HL-60 (cell line): Measurements from ENCODE around the gene CHN1.

ENCODE experiments used
- DNase-seq, 2 experiments: peaks; one replicate each; pipeline ENCODE4 v3.0.0-alpha.2; 2010 to 2020; ENCODE audit warnings: low read depth in 1 of 2, low spot score in 1 of 2
- H3K27ac ChIP-seq: fragments of 250-450 bp; sonication (Bioruptor Pico); replicated peaks from 2 replicates; pipeline ENCODE4 v1.5.1; 2020; ENCODE audit warnings: mild to moderate bottlenecking, moderate library complexity
- H3K27me3 ChIP-seq: fragments of 250-450 bp; sonication (Bioruptor Pico); 2 replicates; pipeline ENCODE4 v1.5.1; 2021; ENCODE audit warnings: mild to moderate bottlenecking, moderate library complexity; ENCODE audit not compliant: insufficient read depth, poor library complexity, severe bottlenecking
- H3K4me3 ChIP-seq: replicated peaks from 2 replicates; pipeline ENCODE4 v1.5.1; 2011; ENCODE audit warnings: mild to moderate bottlenecking, control low read depth, low read length; ENCODE audit not compliant: insufficient read depth
- CTCF ChIP-seq: IDR thresholded peaks from one replicate; pipeline ENCODE4 v1.5.1; 2011; ENCODE audit warnings: low read length, control low read depth, inconsistent platforms; ENCODE audit not compliant: insufficient read depth
- GABPA ChIP-seq: IDR thresholded peaks from 2 replicates; pipeline ENCODE4 v1.6.1; 2012; ENCODE audit warnings: low read depth
- POLR2AphosphoS5 ChIP-seq: IDR thresholded peaks from 2 replicates; pipeline ENCODE4 v1.6.1; 2012; ENCODE audit warnings: low read depth
- REST ChIP-seq: IDR thresholded peaks from 2 replicates; pipeline ENCODE4 v1.6.1; 2012; ENCODE audit warnings: low read depth; ENCODE audit not compliant: insufficient replicate concordance
- SPI1 ChIP-seq: IDR thresholded peaks from 2 replicates; pipeline ENCODE4 v1.6.1; 2012; ENCODE audit warnings: low read depth, mild to moderate bottlenecking, borderline replicate concordance

Gene CHN1

GRCh38 chr2:174791746-174792280, 213.4 kb downstream of the CHN1 start:
- TF ChIP-seq POLR2AphosphoS5, result no peak
- no peak for TF ChIP-seq CTCF
- no peak for TF ChIP-seq GABPA
- no peak for TF ChIP-seq REST
- TF ChIP-seq SPI1, result no peak
- Histone ChIP-seq H3K4me3 (no peak overlapping the region), H3K27me3 (peaks cover 6% of the 10 kb centered on the region), H3K27ac (no peak overlapping the region)
- DNase-seq, result no peak

- Histone ChIP-seq H3K4me3 (no peak overlapping the region), H3K27me3 (peaks cover 6% of the 10 kb centered on the region), H3K27ac (no peak overlapping the region)
- DNase-seq, result no peak
- TF ChIP-seq REST, result no peak
- no peak for TF ChIP-seq CTCF
- no peak for TF ChIP-seq SPI1
- no peak for TF ChIP-seq GABPA
- no peak for TF ChIP-seq POLR2AphosphoS5
Measured at GRCh38 chr2:174791020-174791419, 214.2 kb downstream of the CHN1 start.

- Histone ChIP-seq H3K27ac (no peak overlapping the region), H3K27me3 (peaks cover 6% of the 10 kb centered on the region), H3K4me3 (no peak overlapping the region)
- no peak for DNase-seq
- TF ChIP-seq REST (no peak), GABPA (no peak), CTCF (no peak), SPI1 (no peak), POLR2AphosphoS5 (no peak)
Measured at GRCh38 chr2:174789001-174789400, 216.2 kb downstream of the CHN1 start.
